ENCODE data around the gene AOPEP.

DNA sequence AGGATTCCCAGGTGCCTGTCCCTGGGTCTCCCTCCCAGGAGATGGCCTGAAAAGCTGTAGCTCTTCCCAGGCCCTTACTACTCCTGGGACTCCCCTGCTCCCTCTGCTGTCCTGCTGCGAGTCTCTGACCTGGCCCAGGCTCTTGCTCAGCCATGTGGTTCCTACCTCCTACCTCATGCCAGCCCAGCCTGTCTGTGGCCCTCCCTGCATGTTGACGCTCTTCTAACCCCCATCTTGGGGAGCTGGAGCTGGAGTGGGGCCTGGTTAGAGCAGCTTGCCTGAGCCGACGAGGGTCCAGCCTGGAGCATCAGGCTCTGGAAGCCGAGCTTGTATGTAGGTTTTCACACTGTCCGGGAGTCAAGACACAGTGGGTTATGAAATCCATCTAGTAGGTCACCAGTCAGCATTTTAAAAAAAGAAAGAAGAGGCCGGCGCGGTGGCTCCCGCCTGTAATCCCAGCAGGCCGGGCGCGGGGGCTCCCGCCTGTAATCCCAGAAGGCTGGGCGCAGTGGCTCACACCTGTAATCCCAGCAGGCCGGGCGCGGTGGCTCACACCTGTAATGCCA lies 346.6 kb downstream of the AOPEP start:
- TF ChIP-seq ZNF138 (CRISPR knock-in tag; conservative IDR thresholded peaks at IDR 0.05) (no peak), CREB1 (CRISPR knock-in tag; IDR thresholded peaks at IDR 0.05) (no peak), NR3C1 (CRISPR knock-in tag; conservative IDR thresholded peaks at IDR 0.05; ENCODE audit: low read depth) (no peak)
- TF ChIP-seq, protein P1, sequence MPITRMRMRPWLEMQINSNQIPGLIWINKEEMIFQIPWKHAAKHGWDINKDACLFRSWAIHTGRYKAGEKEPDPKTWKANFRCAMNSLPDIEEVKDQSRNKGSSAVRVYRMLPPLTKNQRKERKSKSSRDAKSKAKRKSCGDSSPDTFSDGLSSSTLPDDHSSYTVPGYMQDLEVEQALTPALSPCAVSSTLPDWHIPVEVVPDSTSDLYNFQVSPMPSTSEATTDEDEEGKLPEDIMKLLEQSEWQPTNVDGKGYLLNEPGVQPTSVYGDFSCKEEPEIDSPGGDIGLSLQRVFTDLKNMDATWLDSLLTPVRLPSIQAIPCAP (CRISPR knock-in tag; IDR thresholded peaks at IDR 0.05): no peak

Data from WTC11 (cell line).